Testis (tissue), 3 donors: ENCODE data around the gene MYEOV. TPM values are rescaled to one million over a fixed set of nuclear protein-coding genes. Genes with fewer than 3 reads are reported as not detected.

ENCODE experiments used
- DNase-seq: peaks from one replicate; pipeline ENCODE4 v3.0.0-alpha.2; 2019
- H3K27ac ChIP-seq, 2 donors: fragments of 200-600 bp; sonication (generic); one replicate each; pipeline ENCODE4 v1.5.1; 2019
- H3K27me3 ChIP-seq: fragments of 200-600 bp; sonication (generic); one replicate; pipeline ENCODE4 v1.5.1; 2019
- H3K36me3 ChIP-seq: fragments of 200-600 bp; sonication (generic); one replicate; pipeline ENCODE4 v1.5.1; 2017; ENCODE audit warnings: low read depth; ENCODE audit errors: missing control alignments
- H3K4me1 ChIP-seq: fragments of 200-600 bp; sonication (generic); one replicate; pipeline ENCODE4 v1.5.1; 2019
- H3K4me3 ChIP-seq, 2 donors: fragments of 200-600 bp; sonication (generic); one replicate each; pipeline ENCODE4 v1.5.1; 2017 to 2019
- H3K9me3 ChIP-seq: fragments of 200-600 bp; sonication (generic); one replicate; pipeline ENCODE4 v1.5.1; 2017
- POLR2A ChIP-seq: fragments of 450-650 bp; IDR thresholded peaks from one replicate; pipeline ENCODE4 v1.6.1; 2017; ENCODE audit warnings: antibody characterized with exemption, mild to moderate bottlenecking, moderate library complexity
- WGBS, 2 donors: methylation state at CpG; one replicate each; pipeline ENCODE4 v1.1.5; 2018; 5-methylcytosine and 5-hydroxymethylcytosine counted together
- intact Hi-C: fragments of 100-400 bp; cut with DNase I; formaldehyde crosslinking; loops from one replicate; pipeline ENCODE4 v1.15.1; 2023; ENCODE audit warnings: low total_unique reads
- polyA plus RNA-seq: library from polyadenylated mRNA; stranded (reverse); fragments of 350-450 nt; fragmentation: Illumina TruSeq; extraction: RNeasy Lipid Tissue Mini Kit (QIAGEN cat#74804); gene quantifications from one replicate; pipeline ENCODE4 v1.2.3, GENCODE V29; 2014; ENCODE audit warnings: low read depth, low replicate concordance; ENCODE audit not compliant: insufficient read depth
- total RNA-seq, 2 donors: library from RNA; depleted of rRNA; stranded (reverse); fragments of >200 nt; gene quantifications; one replicate each; pipeline ENCODE4 v1.2.3, GENCODE V29; 2016
- TF ChIP-seq, protein P1 (sequence below), 3 experiments: fragments of 450-650 bp in 2 of 3; fragments of 200-600 bp in 1 of 3; sonication (generic) in 1 of 3; IDR thresholded peaks; one replicate each; pipeline ENCODE4 v1.5.1; 2016 to 2019; ENCODE audit warnings: antibody characterized with exemption in 3 of 3, mild to moderate bottlenecking in 2 of 3, moderate library complexity in 1 of 3

MYEOV gene
- total and polyA plus RNA-seq, 3 donors from 2014 or later, result 0.43 to 1.1 (median 1.1) TPM

- Histone ChIP-seq H3K36me3 (no peaks in the 10 kb centered on the region), H3K27me3 (no peaks in the 10 kb centered on the region), H3K9me3 (no peaks in the 10 kb centered on the region), H3K27ac (no peak overlapping the region), H3K4me1 (no peaks in the 10 kb centered on the region), H3K4me3 (no peak overlapping the region)
- no peak for DNase-seq
- intact Hi-C loops, result no loop called here
- TF ChIP-seq POLR2A, result no peak
- TF ChIP-seq, protein P1, sequence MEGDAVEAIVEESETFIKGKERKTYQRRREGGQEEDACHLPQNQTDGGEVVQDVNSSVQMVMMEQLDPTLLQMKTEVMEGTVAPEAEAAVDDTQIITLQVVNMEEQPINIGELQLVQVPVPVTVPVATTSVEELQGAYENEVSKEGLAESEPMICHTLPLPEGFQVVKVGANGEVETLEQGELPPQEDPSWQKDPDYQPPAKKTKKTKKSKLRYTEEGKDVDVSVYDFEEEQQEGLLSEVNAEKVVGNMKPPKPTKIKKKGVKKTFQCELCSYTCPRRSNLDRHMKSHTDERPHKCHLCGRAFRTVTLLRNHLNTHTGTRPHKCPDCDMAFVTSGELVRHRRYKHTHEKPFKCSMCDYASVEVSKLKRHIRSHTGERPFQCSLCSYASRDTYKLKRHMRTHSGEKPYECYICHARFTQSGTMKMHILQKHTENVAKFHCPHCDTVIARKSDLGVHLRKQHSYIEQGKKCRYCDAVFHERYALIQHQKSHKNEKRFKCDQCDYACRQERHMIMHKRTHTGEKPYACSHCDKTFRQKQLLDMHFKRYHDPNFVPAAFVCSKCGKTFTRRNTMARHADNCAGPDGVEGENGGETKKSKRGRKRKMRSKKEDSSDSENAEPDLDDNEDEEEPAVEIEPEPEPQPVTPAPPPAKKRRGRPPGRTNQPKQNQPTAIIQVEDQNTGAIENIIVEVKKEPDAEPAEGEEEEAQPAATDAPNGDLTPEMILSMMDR (IDR thresholded peaks at IDR 0.05), result no peak
- WGBS, 2 donors, result 85 to 96% methylated on average over 11 to 13 of the region's 13 CpGs
Measured at GRCh38 chr11:69343401-69344321, 49.7 kb downstream of the MYEOV start.

DNA sequence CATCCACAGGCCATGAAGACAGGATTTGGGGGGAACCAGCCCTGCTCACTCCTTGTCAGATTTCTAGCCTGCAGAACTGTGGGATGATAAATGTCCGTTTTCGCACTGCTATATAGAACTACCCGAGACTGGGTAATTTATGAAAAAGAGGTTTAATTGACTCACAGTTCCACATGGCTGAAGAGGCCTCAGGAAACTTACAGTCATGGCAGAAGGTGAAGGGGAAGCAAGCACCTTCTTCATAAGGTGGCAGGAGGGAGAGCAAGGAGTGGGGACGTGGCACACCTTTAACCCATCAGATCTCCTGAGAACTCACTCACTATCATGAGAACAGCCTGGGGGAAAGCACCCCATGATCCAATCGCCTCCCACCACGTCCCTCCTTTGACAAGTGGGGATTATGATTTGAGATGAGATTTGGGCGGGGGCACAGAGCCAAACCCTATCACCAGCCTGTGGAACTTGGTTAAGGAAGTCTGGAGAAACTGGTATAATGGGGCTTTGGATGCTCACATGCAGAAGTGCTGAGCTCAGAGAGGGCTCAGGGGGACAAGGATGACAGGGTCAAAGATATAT lies 50.7 kb downstream of the MYEOV start:
- TF ChIP-seq, protein P1 (IDR thresholded peaks at IDR 0.05), result no peak
- TF ChIP-seq POLR2A, result no peak
- no peaks in the 10 kb centered on the region for H3K36me3 ChIP-seq
- no peak for DNase-seq
- H3K27me3 ChIP-seq, result no peaks in the 10 kb centered on the region
- 88 to 89% methylated on average over 7 of the region's 7 CpGs for WGBS, 2 donors
- intact Hi-C loops, result no loop called here
- no peaks in the 10 kb centered on the region for H3K4me1 ChIP-seq
- H3K4me3 ChIP-seq, result no peak overlapping the region
- no peak overlapping the region for H3K27ac ChIP-seq
- no peaks in the 10 kb centered on the region for H3K9me3 ChIP-seq

Other genes with a start within 250 kb of the MYEOV start
- gene TPCN2, start 245.2 kb upstream of the MYEOV start, total RNA-seq, result 10 to 100 TPM; 28.4 to 32.5 TPM
- gene TPCN2, start 245.2 kb upstream of the MYEOV start, polyA plus RNA-seq, result 12.9 TPM
- 1 to 10 TPM; 3.9 to 8.8 TPM for gene SMIM38, start 138.2 kb upstream of the MYEOV start, total RNA-seq
- gene SMIM38, start 138.2 kb upstream of the MYEOV start, polyA plus RNA-seq, result 3.3 TPM
- gene LINC01488, start 187.5 kb downstream of the MYEOV start, total RNA-seq, result not detected
- gene LINC01488, start 187.5 kb downstream of the MYEOV start, polyA plus RNA-seq, result not detected